Kidney (tissue), 14 donors: ENCODE measurements around the gene CELA3A. TPM values are rescaled to one million over a fixed set of nuclear protein-coding genes. Genes with fewer than 3 reads are reported as not detected.
"Not testable (repeated sequence)": the region's sequence is repeated elsewhere in the genome, so short reads cannot be mapped to it uniquely, and the experiment has no call there.

Experiments used
- DNase-seq, 5 donors: peaks; one replicate each; pipeline ENCODE4 v3.0.0-alpha.2; 2013 to 2020
- FAIRE-seq: peaks from 2 replicates; lab custom pipeline; 2012; peaks lifted over from hg19 to GRCh38; lab: Jason Lieb, UNC
- H3K27ac ChIP-seq, 2 donors: one replicate each; pipeline ENCODE4 v1.7.0; 2013; ENCODE audit warnings: low read depth in 2 of 2, low read length in 2 of 2, inconsistent platforms in 1 of 2
- H3K27me3 ChIP-seq: one replicate; pipeline ENCODE4 v1.7.1; 2013; ENCODE audit warnings: low read length, inconsistent platforms; ENCODE audit not compliant: control insufficient read depth, insufficient read depth
- H3K36me3 ChIP-seq, 3 donors: one replicate each; pipeline versions ENCODE4 v1.7.0 to v1.7.1; 2013; ENCODE audit warnings: low read length in 3 of 3, control low read depth in 1 of 3, inconsistent platforms in 1 of 3; ENCODE audit not compliant: insufficient read depth in 3 of 3, control insufficient read depth in 2 of 3
- H3K4me1 ChIP-seq, 3 donors: one replicate each; pipeline versions ENCODE4 v1.7.0 to v1.7.1; 2013; ENCODE audit warnings: low read length in 3 of 3, inconsistent platforms in 1 of 3, low read depth in 1 of 3; ENCODE audit not compliant: control insufficient read depth in 2 of 3, insufficient read depth in 2 of 3
- H3K4me3 ChIP-seq, 3 donors: one replicate each; pipeline versions ENCODE4 v1.7.0 to v1.8.1; 2013; ENCODE audit warnings: low read length in 3 of 3, control low read depth in 1 of 3, inconsistent platforms in 1 of 3
- H3K9ac ChIP-seq, 3 donors: one replicate each; pipeline versions ENCODE4 v1.7.0 to v1.7.1; 2013; ENCODE audit warnings: low read length in 3 of 3, control low read depth in 1 of 3, inconsistent platforms in 1 of 3
- H3K9me3 ChIP-seq, 3 donors: one replicate each; pipeline versions ENCODE4 v1.7.0 to v1.7.1; 2013; ENCODE audit warnings: low read length in 3 of 3, control low read depth in 1 of 3, inconsistent platforms in 1 of 3; ENCODE audit not compliant: control insufficient read depth in 2 of 3, insufficient read depth in 1 of 3
- intact Hi-C: fragments of 100-400 bp; cut with DNase I; formaldehyde crosslinking; loops from one replicate; pipeline ENCODE4 v1.11.1; 2022
- polyA plus RNA-seq: library from polyadenylated mRNA; stranded (reverse); fragments of 350-450 nt; fragmentation: Illumina TruSeq; extraction: RNeasy Lipid Tissue Mini Kit (QIAGEN cat#74804); gene quantifications from one replicate; pipeline ENCODE4 v1.2.3, GENCODE V29; 2014; ENCODE audit warnings: low read depth, low replicate concordance; ENCODE audit not compliant: insufficient read depth
- total RNA-seq: library from RNA; stranded (reverse); fragmentation: NEBNext Ultra II Directional; extraction: Animal tissue kit (Norgen Biotek cat#: 25700); gene quantifications from one replicate; pipeline ENCODE4 v1.2.1, GENCODE V29; 2021
- TF ChIP-seq, protein P1 (sequence below): IDR thresholded peaks from 3 replicates; pipeline ENCODE4 v1.5.1; 2012; ENCODE audit warnings: mild to moderate bottlenecking, moderate library complexity, borderline replicate concordance; ENCODE audit not compliant: insufficient read depth; ENCODE audit errors: extremely low read depth
- donor health status: control.
- donor health status: control.
- donor health status: control.
- donor health status: control.
- donor health status: control.
- donor health status: DM: yes; HTN: yes; CAD: no.
- donor health status: Normal renal cell carcinoma (clear cell type).

CELA3A gene
- total and polyA plus RNA-seq, 2 donors from 2014 or later, result not detected

- Histone ChIP-seq H3K36me3 (peaks cover 0 to 11% (median 0%) of the 10 kb centered on the region in 3 donors), H3K4me3 (no peak overlapping the region), H3K27me3 (no peaks in the 10 kb centered on the region), H3K4me1 (peaks cover 0 to 3% (median 0%) of the 10 kb centered on the region in 3 donors), H3K9ac (no peak overlapping the region), H3K27ac (no peak overlapping the region), H3K9me3 (no peaks in the 10 kb centered on the region)
- DNase-seq (no peak), FAIRE-seq (no peak)
- TF ChIP-seq, protein P1, sequence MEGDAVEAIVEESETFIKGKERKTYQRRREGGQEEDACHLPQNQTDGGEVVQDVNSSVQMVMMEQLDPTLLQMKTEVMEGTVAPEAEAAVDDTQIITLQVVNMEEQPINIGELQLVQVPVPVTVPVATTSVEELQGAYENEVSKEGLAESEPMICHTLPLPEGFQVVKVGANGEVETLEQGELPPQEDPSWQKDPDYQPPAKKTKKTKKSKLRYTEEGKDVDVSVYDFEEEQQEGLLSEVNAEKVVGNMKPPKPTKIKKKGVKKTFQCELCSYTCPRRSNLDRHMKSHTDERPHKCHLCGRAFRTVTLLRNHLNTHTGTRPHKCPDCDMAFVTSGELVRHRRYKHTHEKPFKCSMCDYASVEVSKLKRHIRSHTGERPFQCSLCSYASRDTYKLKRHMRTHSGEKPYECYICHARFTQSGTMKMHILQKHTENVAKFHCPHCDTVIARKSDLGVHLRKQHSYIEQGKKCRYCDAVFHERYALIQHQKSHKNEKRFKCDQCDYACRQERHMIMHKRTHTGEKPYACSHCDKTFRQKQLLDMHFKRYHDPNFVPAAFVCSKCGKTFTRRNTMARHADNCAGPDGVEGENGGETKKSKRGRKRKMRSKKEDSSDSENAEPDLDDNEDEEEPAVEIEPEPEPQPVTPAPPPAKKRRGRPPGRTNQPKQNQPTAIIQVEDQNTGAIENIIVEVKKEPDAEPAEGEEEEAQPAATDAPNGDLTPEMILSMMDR, result no peak
- intact Hi-C loops, result no loop called here
Measured at GRCh38 chr1:22030473-22030872, 29.0 kb downstream of the CELA3A start.

DNA sequence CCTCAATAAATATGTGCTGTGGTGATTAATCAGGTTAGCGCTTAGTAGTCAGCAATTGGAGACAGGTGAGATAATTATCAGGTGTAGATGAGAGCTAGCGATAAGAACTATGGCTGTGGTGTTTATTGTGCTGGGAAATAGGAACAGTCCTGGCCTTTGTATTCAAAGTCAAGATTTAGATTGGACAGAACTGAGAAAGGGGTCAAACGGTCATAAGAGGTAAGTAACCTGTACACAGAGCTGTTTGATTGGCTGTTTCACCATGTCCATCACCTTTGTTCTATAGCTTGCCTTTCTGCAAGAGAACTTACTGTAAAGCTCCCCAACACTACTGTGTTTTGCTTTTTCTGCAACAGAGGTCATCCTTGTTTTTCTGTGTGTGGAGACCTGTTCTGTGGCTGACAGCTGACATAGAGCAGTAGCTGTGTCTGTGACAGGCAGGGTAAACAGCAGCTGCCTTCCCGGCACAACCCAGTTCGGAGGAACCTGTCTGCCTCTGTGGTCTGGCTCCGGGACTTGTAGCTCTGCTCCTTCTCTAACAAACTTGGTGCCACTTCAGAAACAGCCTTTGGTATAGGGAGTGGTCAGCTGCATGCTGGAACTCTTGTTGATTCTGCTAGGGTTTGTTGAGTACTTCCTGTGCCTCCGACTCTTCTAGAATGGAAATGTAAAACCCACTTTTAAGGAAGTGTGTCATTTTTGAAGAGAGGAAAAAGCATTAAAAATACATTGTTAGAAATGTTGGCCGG is 29.9 kb downstream of the CELA3A start:
- Histone ChIP-seq H3K27ac (no peak overlapping the region), H3K36me3 (peaks cover 0 to 11% (median 0%) of the 10 kb centered on the region in 3 donors), H3K4me3 (no peak overlapping the region), H3K27me3 (no peaks in the 10 kb centered on the region), H3K4me1 (peaks cover 0 to under 1% (median 0%) of the 10 kb centered on the region in 3 donors), H3K9ac (no peak overlapping the region), H3K9me3 (no peaks in the 10 kb centered on the region)
- intact Hi-C loops, result no loop called here
- FAIRE-seq (no peak), DNase-seq (no peak)
- TF ChIP-seq, protein P1, result no peak

GRCh38 chr1:22034834-22035233 is 33.4 kb downstream of the CELA3A start:
- H3K4me1 ChIP-seq, H3K9me3 ChIP-seq, FAIRE-seq, intact Hi-C loops, H3K27me3 ChIP-seq, H3K27ac ChIP-seq, H3K4me3 ChIP-seq, DNase-seq, H3K9ac ChIP-seq: not testable (repeated sequence)
- peaks cover 0 to 11% (median 0%) of the 10 kb centered on the region in 3 donors for H3K36me3 ChIP-seq

DNA sequence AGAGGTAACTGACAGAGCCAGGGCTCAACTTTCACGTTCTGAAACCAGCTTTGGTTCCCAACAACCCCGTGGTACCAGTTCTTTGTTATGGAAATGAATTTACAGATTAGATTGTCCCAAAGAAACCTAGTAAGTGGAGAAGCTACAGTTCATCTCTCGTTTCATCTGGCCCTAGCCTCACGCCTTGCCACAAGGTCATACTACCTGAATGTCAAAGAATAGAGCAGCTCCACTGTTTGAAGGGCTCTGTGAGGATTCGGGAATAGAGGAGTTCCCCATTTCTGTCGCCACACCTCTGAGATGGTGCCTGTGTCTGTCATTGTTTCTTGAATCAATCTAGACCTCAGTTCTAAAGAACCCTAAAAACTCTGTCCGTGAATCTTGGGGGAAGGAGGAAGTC is 36.1 kb downstream of the CELA3A start:
- Histone ChIP-seq H3K9me3 (no peaks in the 10 kb centered on the region), H3K4me1 (no peaks in the 10 kb centered on the region), H3K27me3 (no peaks in the 10 kb centered on the region), H3K9ac (no peak overlapping the region), H3K27ac (no peak overlapping the region), H3K36me3 (no peaks in the 10 kb centered on the region), H3K4me3 (no peak overlapping the region)
- FAIRE-seq (no peak), DNase-seq (no peak)
- intact Hi-C loops, result no loop called here
- TF ChIP-seq, protein P1, result no peak
